Lung (tissue), 12 donors: ENCODE measurements around the gene PLXDC1. TPM values are rescaled to one million over a fixed set of nuclear protein-coding genes. Genes with fewer than 3 reads are reported as not detected.

Experiments
- ATAC-seq: fragments of 200-7000 bp; cut with Tn5 transposase; one replicate; pipeline ENCODE4 v1.9.1; 2020; ENCODE audit warnings: moderate number of reproducible peaks; ENCODE audit not compliant: insufficient read depth, low FRiP score
- DNase-seq, 3 donors: peaks; one replicate each; pipeline ENCODE4 v3.0.0-alpha.2; 2013 to 2017
- H3K27ac ChIP-seq, 2 donors: one replicate each; pipeline ENCODE4 v1.5.1; 2013; ENCODE audit warnings: mild to moderate bottlenecking in 2 of 2, moderate library complexity in 2 of 2, control low read depth in 1 of 2, inconsistent platforms in 1 of 2, low read depth in 1 of 2, low read length in 1 of 2
- H3K27me3 ChIP-seq, 3 donors: one replicate each; pipeline ENCODE4 v1.5.1; 2013; ENCODE audit warnings: low read length in 2 of 3; ENCODE audit not compliant: control insufficient read depth in 3 of 3, insufficient read depth in 3 of 3
- H3K36me3 ChIP-seq, 4 donors: one replicate each; pipeline ENCODE4 v1.5.1; 2013; ENCODE audit warnings: low read length in 4 of 4, mild to moderate bottlenecking in 1 of 4, moderate library complexity in 1 of 4; ENCODE audit not compliant: control insufficient read depth in 4 of 4, insufficient read depth in 4 of 4
- H3K4me1 ChIP-seq, 5 donors: one replicate each; pipeline ENCODE4 v1.5.1; 2013; ENCODE audit warnings: low read length in 5 of 5, mild to moderate bottlenecking in 2 of 5, moderate library complexity in 1 of 5; ENCODE audit not compliant: control insufficient read depth in 5 of 5, insufficient read depth in 5 of 5
- H3K4me3 ChIP-seq: one replicate; pipeline ENCODE4 v1.5.1; 2013; ENCODE audit warnings: mild to moderate bottlenecking, control low read depth, moderate library complexity
- H3K9ac ChIP-seq, 2 donors: one replicate each; pipeline ENCODE4 v1.5.1; 2013; ENCODE audit warnings: low read length in 2 of 2, control low read depth in 1 of 2; ENCODE audit not compliant: insufficient read depth in 1 of 2
- H3K9me3 ChIP-seq, 4 donors: one replicate each; pipeline ENCODE4 v1.5.1; 2013; ENCODE audit warnings: low read length in 3 of 4, mild to moderate bottlenecking in 1 of 4, moderate library complexity in 1 of 4; ENCODE audit not compliant: control insufficient read depth in 4 of 4, insufficient read depth in 3 of 4
- CTCF ChIP-seq: IDR thresholded peaks from 2 replicates; pipeline ENCODE4 v1.5.1; 2012; ENCODE audit warnings: mild to moderate bottlenecking; ENCODE audit errors: control extremely low read depth, extremely low read depth
- WGBS, 2 donors: extraction: QIAGEN DNeasy Blood & Tissue Kit; methylation state at CpG; one replicate each; pipeline ENCODE4 v1.1.7; 2013; 5-methylcytosine and 5-hydroxymethylcytosine counted together
- polyA plus RNA-seq, 2 donors: library from polyadenylated mRNA; stranded (reverse); fragments of 200-250 nt; gene quantifications; one replicate each; pipeline ENCODE4 v1.2.1, GENCODE V29; 2013
- total RNA-seq, 2 donors: library from RNA; depleted of rRNA in 1 of 2; stranded (reverse); fragments of >200 nt in 1 of 2; gene quantifications; one replicate each; pipeline ENCODE4 v1.2.1, GENCODE V29; 2014 to 2021
- donor health status: control.
- donor health status: control.
- donor health status: Bipolar disorder and iron deficiency.
- donor health status: healthy.
- donor health status: DM: yes; HTN: yes; CAD: no.

The PLXDC1 gene
- total and polyA plus RNA-seq, 4 donors: 1.7 to 7.3 (median 5.4) TPM

GRCh38 chr17:39173526-39174274 is 22.3 kb upstream of the PLXDC1 start:
- Histone ChIP-seq H3K4me3 (no peak overlapping the region), H3K36me3 (peaks cover 0 to 18% (median 7%) of the 10 kb centered on the region in 4 donors), H3K4me1 (no peaks in the 10 kb centered on the region), H3K27me3 (no peaks in the 10 kb centered on the region), H3K27ac (no peak overlapping the region), H3K9me3 (no peaks in the 10 kb centered on the region), H3K9ac (no peak overlapping the region)
- DNase-seq: no peak
- 65 to 80% methylated on average over 10 of the region's 10 CpGs for WGBS, 2 donors
- ATAC-seq: no peak
- TF ChIP-seq CTCF: no peak

- Histone ChIP-seq H3K4me1 (no peaks in the 10 kb centered on the region), H3K9me3 (no peaks in the 10 kb centered on the region), H3K27ac (no peak overlapping the region), H3K27me3 (no peaks in the 10 kb centered on the region), H3K9ac (no peak overlapping the region), H3K4me3 (no peak overlapping the region), H3K36me3 (peaks cover 0 to 18% (median 7%) of the 10 kb centered on the region in 4 donors)
- no peak for TF ChIP-seq CTCF
- ATAC-seq: no peak
- no peak for DNase-seq
- WGBS, 2 donors: 60 to 72% methylated on average over 5 of the region's 5 CpGs
Observed at GRCh38 chr17:39173080-39173479, 21.6 kb upstream of the PLXDC1 start.

GRCh38 chr17:39171933-39172332 is 20.5 kb upstream of the PLXDC1 start:
- H3K27ac ChIP-seq: no peak overlapping the region
- peaks cover 0 to 9% (median 0%) of the 10 kb centered on the region in 5 donors for H3K4me1 ChIP-seq
- no peak for ATAC-seq
- WGBS, 2 donors: 83 to 89% methylated on average over 5 of the region's 5 CpGs
- no peak overlapping the region for H3K9ac ChIP-seq
- H3K36me3 ChIP-seq: peaks cover 0 to 8% (median 4%) of the 10 kb centered on the region in 4 donors
- DNase-seq: no peak
- H3K27me3 ChIP-seq: no peaks in the 10 kb centered on the region
- no peak overlapping the region for H3K4me3 ChIP-seq
- TF ChIP-seq CTCF: no peak
- no peaks in the 10 kb centered on the region for H3K9me3 ChIP-seq

GRCh38 chr17:39170558-39170957 is 19.1 kb upstream of the PLXDC1 start:
- WGBS, 2 donors: 60 to 74% methylated on average over 6 of the region's 6 CpGs

More at GRCh38 chr17:39170558-39170957, 19.1 kb upstream of the PLXDC1 start:
- no peak for DNase-seq
- Histone ChIP-seq H3K4me1 (peaks cover 0 to 16% (median 3%) of the 10 kb centered on the region in 5 donors), H3K4me3 (no peak overlapping the region), H3K27ac (no peak overlapping the region), H3K9me3 (no peaks in the 10 kb centered on the region), H3K9ac (no peak overlapping the region), H3K27me3 (peaks cover 0 to 11% (median 0%) of the 10 kb centered on the region in 3 donors), H3K36me3 (peaks cover 0 to 6% (median 0%) of the 10 kb centered on the region in 4 donors)
- no peak for TF ChIP-seq CTCF
- ATAC-seq: no peak
